ENCODE results near the gene SMIM15. TPM values are rescaled to one million over a fixed set of nuclear protein-coding genes. Genes with fewer than 3 reads are reported as not detected.

The SMIM15 gene
- total RNA-seq = 10 to 100 TPM; 12.0 to 16.6 (median 14.4) TPM

GRCh38 chr5:61162010-61162831 lies at the start of gene SMIM15:
SMIM15 (minus strand) TSS chr5:61162468; CDS start chr5:61160171, 2,297 bp downstream.
- peak; percentile 73 to 74 for DNase-seq (ENCODE audit: low spot score in 2 of 2)
- 1 to 2% methylated on average over 49 to 62 of the region's 73 CpGs for WGBS, 2 donors

GRCh38 chr5:61207884-61208283 lies 45.6 kb upstream of the SMIM15 start:
- Histone ChIP-seq H3K27me3 (no peaks in the 10 kb centered on the region), H3K4me1 (no peaks in the 10 kb centered on the region), H3K9me3 (peaks cover 0 to 16% (median 5%) of the 10 kb centered on the region in 4 donors), H3K4me3 (no peak overlapping the region), H3K36me3 (no peaks in the 10 kb centered on the region), H3K27ac (no peak overlapping the region)
- TF ChIP-seq POLR2A (IDR thresholded peaks at IDR 0.05) (no peak), EP300 (IDR thresholded peaks at IDR 0.05) (no peak), CTCF (IDR thresholded peaks at IDR 0.05) (no peak)
- no peak for DNase-seq (ENCODE audit: low spot score in 2 of 2)

More at GRCh38 chr5:61162010-61162831, at the start of gene SMIM15:
- no peaks in the 10 kb centered on the region for H3K27me3 ChIP-seq
- H3K9me3 ChIP-seq = no peaks in the 10 kb centered on the region
- TF ChIP-seq EP300 (IDR thresholded peaks at IDR 0.05) = peak in 1 of 2 donors; percentile 85
- TF ChIP-seq CTCF (IDR thresholded peaks at IDR 0.05) = peak in 2 of 5 experiments; percentile 32 to 34
- TF ChIP-seq POLR2A (IDR thresholded peaks at IDR 0.05) = peak; percentile 24 to 36
- H3K4me1 ChIP-seq = peaks cover 0 to 44% (median 5%) of the 10 kb centered on the region in 4 donors
- H3K27ac ChIP-seq = peak within 1 kb of the TSS; percentile 80 to 96 (median 94)
- peaks cover 0 to 26% (median 0%) of the 10 kb centered on the region in 3 donors for H3K36me3 ChIP-seq
- peak within 1 kb of the TSS; percentile 75 to 87 (median 76) for H3K4me3 ChIP-seq

GRCh38 chr5:61205013-61205412 lies 42.7 kb upstream of the SMIM15 start:
- H3K9me3 ChIP-seq = peaks cover 0 to 16% (median 5%) of the 10 kb centered on the region in 4 donors
- H3K4me3 ChIP-seq = no peak overlapping the region
- WGBS, 2 donors = 89 to 91% methylated on average over 5 of the region's 5 CpGs
- TF ChIP-seq EP300 (IDR thresholded peaks at IDR 0.05) (no peak), POLR2A (IDR thresholded peaks at IDR 0.05) (no peak), CTCF (IDR thresholded peaks at IDR 0.05) (no peak)
- H3K36me3 ChIP-seq = peaks cover 0 to 4% (median 0%) of the 10 kb centered on the region in 3 donors
- no peak overlapping the region for H3K27ac ChIP-seq
- no peaks in the 10 kb centered on the region for H3K27me3 ChIP-seq
- no peaks in the 10 kb centered on the region for H3K4me1 ChIP-seq
- DNase-seq (ENCODE audit: low spot score in 2 of 2) = no peak

GRCh38 chr5:61202213-61202612 lies 39.9 kb upstream of the SMIM15 start:
- H3K4me3 ChIP-seq = no peak overlapping the region
- H3K27ac ChIP-seq = no peak overlapping the region
- no peaks in the 10 kb centered on the region for H3K4me1 ChIP-seq
- H3K36me3 ChIP-seq = peaks cover 0 to 7% (median 0%) of the 10 kb centered on the region in 3 donors
- TF ChIP-seq EP300 (IDR thresholded peaks at IDR 0.05) (no peak), CTCF (IDR thresholded peaks at IDR 0.05) (no peak), POLR2A (IDR thresholded peaks at IDR 0.05) (no peak)
- H3K9me3 ChIP-seq = peaks cover 0 to 20% (median 0%) of the 10 kb centered on the region in 4 donors
- H3K27me3 ChIP-seq = no peaks in the 10 kb centered on the region
- 86 to 90% methylated on average over 2 of the region's 2 CpGs for WGBS, 2 donors
- DNase-seq (ENCODE audit: low spot score in 2 of 2) = no peak

GRCh38 chr5:61200582-61201155 lies 38.4 kb upstream of the SMIM15 start:
- H3K4me3 ChIP-seq = no peak overlapping the region
- peaks cover 0 to 7% (median 0%) of the 10 kb centered on the region in 3 donors for H3K36me3 ChIP-seq
- no peak for DNase-seq (ENCODE audit: low spot score in 2 of 2)
- no peaks in the 10 kb centered on the region for H3K27me3 ChIP-seq
- WGBS, 2 donors = 88 to 93% methylated on average over 5 to 6 of the region's 8 CpGs
- no peaks in the 10 kb centered on the region for H3K4me1 ChIP-seq
- TF ChIP-seq POLR2A (IDR thresholded peaks at IDR 0.05) = no peak
- TF ChIP-seq EP300 (IDR thresholded peaks at IDR 0.05) = no peak
- TF ChIP-seq CTCF (IDR thresholded peaks at IDR 0.05) = no peak
- peaks cover 0 to 20% (median 0%) of the 10 kb centered on the region in 4 donors for H3K9me3 ChIP-seq
- no peak overlapping the region for H3K27ac ChIP-seq

All from tibial nerve (tissue), 4 donors.